Kidney epithelial cell (primary cell): ENCODE data around the gene ZEB2. TPM values are rescaled to one million over a fixed set of nuclear protein-coding genes. Genes with fewer than 3 reads are reported as not detected.

ENCODE experiments used
- DNase-seq: peaks from one replicate; pipeline ENCODE4 v3.0.0-alpha.2; 2010; ENCODE audit warnings: low read depth
- H3K27me3 ChIP-seq: 2 replicates; pipeline ENCODE4 v1.6.0; 2011; ENCODE audit warnings: low read length; ENCODE audit not compliant: control insufficient read depth, insufficient read depth
- H3K36me3 ChIP-seq: 2 replicates; pipeline ENCODE4 v1.5.1; 2011; ENCODE audit warnings: low read length; ENCODE audit not compliant: control insufficient read depth, insufficient read depth
- H3K4me3 ChIP-seq: 2 replicates; pipeline ENCODE4 v1.5.1; 2011; ENCODE audit warnings: low read depth, mild to moderate bottlenecking, control low read depth, low read length
- total RNA-seq: library from RNA; depleted of rRNA; stranded (reverse); fragments of >200 nt; gene quantifications from 2 replicates; pipeline ENCODE4 v1.2.3, GENCODE V29; 2015
- TF ChIP-seq, protein P1 (sequence below): IDR thresholded peaks from 2 replicates; pipeline ENCODE4 v1.5.1; 2011; ENCODE audit warnings: mild to moderate bottlenecking, moderate library complexity, low read length, control low read depth, inconsistent platforms; ENCODE audit not compliant: insufficient read depth, poor library complexity, severe bottlenecking

Gene ZEB2
- total RNA-seq, 1 donor from 2014 or later = 14.7 TPM

DNA sequence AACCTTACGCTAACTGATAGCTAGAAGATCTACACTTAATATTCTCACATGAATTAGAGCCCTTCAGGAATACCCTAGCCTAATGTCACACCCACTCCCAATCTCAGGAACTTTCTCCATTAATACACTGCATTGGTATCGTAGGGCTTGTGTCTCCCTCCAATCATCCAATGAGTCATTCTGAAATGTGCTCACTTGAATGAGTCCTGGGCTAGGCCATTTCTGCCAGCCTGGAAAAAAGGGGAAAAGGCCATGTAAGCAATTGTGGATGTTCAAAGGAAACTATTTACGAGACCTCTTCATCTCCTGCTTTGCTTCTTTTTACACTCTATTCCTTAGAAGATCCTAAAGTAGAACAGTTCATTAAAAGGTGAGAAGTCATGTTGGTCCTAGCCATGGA, 18.8 kb downstream of the ZEB2 start:
- no peaks in the 10 kb centered on the region for H3K27me3 ChIP-seq
- no peak overlapping the region for H3K4me3 ChIP-seq
- DNase-seq = no peak
- no peaks in the 10 kb centered on the region for H3K36me3 ChIP-seq
- TF ChIP-seq, protein P1, sequence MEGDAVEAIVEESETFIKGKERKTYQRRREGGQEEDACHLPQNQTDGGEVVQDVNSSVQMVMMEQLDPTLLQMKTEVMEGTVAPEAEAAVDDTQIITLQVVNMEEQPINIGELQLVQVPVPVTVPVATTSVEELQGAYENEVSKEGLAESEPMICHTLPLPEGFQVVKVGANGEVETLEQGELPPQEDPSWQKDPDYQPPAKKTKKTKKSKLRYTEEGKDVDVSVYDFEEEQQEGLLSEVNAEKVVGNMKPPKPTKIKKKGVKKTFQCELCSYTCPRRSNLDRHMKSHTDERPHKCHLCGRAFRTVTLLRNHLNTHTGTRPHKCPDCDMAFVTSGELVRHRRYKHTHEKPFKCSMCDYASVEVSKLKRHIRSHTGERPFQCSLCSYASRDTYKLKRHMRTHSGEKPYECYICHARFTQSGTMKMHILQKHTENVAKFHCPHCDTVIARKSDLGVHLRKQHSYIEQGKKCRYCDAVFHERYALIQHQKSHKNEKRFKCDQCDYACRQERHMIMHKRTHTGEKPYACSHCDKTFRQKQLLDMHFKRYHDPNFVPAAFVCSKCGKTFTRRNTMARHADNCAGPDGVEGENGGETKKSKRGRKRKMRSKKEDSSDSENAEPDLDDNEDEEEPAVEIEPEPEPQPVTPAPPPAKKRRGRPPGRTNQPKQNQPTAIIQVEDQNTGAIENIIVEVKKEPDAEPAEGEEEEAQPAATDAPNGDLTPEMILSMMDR = no peak

DNA sequence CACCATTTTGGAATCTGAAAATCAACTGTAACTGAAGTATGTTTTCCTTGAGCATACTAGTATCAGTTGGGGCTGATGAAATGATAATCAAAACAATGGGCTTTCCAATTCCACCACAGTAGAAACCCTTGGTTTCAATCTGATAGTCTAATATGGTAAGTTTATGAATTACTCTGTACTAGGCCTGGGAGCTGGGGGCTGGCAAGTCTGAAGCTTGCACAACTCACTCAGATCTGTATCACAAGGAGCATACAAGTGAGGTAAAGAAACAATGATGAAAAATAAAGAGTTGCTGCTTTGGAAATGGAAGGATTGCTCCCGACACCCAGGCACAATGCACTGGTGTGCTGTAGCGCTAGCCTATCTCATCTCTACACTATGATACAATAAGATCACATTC, 19.4 kb downstream of the ZEB2 start:
- DNase-seq = no peak
- TF ChIP-seq, protein P1 = no peak
- no peaks in the 10 kb centered on the region for H3K36me3 ChIP-seq
- H3K4me3 ChIP-seq = no peak overlapping the region
- H3K27me3 ChIP-seq = no peaks in the 10 kb centered on the region

DNA sequence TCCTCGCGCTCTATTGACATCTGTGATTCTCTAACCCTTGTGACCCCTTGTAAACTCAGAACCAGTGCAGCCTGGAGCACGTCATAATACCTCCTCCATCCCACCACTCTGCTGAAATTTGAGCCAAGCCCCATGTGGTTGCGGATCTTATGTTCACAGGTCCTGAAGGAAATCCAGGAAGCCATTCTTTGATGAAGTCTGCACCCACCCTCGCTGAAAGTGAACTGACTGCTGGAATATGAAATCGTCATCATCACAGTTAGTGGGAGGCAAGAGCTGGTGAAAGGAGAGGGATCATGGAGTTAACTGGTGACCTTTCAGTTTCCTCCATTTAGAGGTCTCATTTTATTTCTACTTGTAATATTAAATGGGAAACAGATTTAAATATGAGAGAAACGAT, 21.6 kb downstream of the ZEB2 start:
- Histone ChIP-seq H3K27me3 (no peaks in the 10 kb centered on the region), H3K4me3 (no peak overlapping the region), H3K36me3 (no peaks in the 10 kb centered on the region)
- TF ChIP-seq, protein P1 = no peak
- no peak for DNase-seq

DNA sequence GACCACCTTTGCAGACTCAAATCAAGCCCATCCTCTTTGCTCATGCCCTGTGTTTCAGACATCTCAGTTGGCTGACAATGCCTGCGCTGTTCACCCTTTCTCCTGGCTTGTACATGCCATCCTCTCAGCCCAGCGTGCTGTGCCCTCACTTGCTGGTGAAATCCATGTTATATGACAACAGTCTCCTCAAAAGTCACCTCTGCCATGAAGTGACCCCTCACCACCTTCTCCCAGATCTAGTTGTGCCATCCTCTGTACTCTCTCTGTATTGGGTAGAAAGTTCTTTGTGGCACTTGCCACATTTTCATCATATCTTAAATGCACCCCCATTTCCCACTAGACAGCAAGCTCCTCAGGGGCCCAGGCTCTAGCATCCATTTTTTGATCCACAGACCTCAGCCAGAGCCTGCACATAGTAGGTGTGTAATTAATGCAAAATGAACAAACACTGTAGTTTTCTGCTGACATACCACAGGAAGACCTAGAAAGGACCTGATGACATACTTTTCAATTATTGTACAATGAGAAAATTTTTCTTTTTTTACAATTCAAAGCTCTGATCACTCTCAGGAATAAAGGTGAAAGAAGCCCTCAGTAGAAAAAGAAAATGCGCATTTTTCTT, 22.8 kb downstream of the ZEB2 start:
- no peaks in the 10 kb centered on the region for H3K27me3 ChIP-seq
- no peaks in the 10 kb centered on the region for H3K36me3 ChIP-seq
- H3K4me3 ChIP-seq = no peak overlapping the region
- no peak for DNase-seq
- TF ChIP-seq, protein P1 = no peak

DNA sequence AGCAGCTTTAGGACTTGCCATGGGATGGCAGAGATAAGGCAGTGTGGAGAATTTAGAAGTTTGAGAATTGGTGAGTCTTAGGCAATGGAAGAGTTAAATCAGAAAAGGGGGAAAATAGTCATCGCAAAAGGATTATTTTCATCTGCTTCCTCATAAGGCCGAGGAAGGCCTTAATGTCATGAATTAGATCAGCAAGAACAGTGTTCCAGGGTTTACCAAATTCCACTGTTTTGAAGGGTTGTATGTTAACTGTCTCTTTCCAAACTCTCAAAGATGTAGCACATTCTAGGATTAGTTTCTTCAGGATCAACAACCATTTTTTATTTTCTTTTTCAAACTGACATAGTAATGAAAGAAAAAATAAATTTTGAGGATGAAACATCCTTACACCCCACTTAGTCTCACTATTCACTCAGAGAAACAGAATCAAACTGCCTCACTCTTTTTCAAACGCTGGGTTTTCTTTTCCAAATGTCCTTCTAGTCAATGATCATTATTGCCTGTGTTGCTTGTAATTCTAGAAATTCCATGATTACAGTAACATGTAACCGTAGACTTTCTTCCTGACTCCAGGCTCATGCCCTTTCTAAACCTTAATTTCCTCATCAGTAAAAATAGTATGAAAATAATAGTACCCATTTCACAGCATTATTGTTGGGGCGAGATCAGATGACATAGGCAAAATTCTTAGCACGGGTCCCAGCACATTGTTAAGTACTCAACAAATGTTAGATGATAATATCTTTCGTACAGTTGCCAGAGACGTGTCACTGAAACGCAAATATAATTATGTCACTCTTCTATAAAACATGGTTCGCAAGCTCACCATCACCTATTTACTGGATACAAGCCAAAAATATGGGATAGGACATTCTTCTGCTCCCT, 23.6 kb downstream of the ZEB2 start:
- H3K36me3 ChIP-seq = no peaks in the 10 kb centered on the region
- H3K4me3 ChIP-seq = no peak overlapping the region
- TF ChIP-seq, protein P1 = no peak
- H3K27me3 ChIP-seq = no peaks in the 10 kb centered on the region
- DNase-seq = no peak
